HCT116 (cell line): ENCODE data around the gene MCM9. TPM values are rescaled to one million over a fixed set of nuclear protein-coding genes. Genes with fewer than 3 reads are reported as not detected.

Source experiments
- ATAC-seq: fragments of 200-7000 bp; cut with Tn5 transposase; 2 replicates; pipeline ENCODE4 v1.9.1; 2020; ENCODE audit warnings: mild to moderate bottlenecking, moderate library complexity
- BruUV-seq: library from RNA; stranded (reverse); fragments of 400-500 nt; replicated peaks from 2 replicates; lab custom pipeline; 2021; lab: Mats Ljungman, UMichigan
- CTCF ChIA-PET: fragments of 300-600 bp; sonication (Branson Sonifier 250); formaldehyde crosslinking; loops from one replicate; lab custom pipeline; 2021; ENCODE audit warnings: antibody characterized with exemption; lab: Charles Lee
- POLR2A ChIA-PET: fragments of 300-600, 350-600 bp; sonication (Branson Sonifier 250); formaldehyde crosslinking; loops from one replicate; lab custom pipeline; 2021; ENCODE audit warnings: antibody characterized with exemption; lab: Charles Lee
- RAD21 ChIA-PET, 2 experiments: fragments of 300-600 bp; sonication (Branson Sonifier 250); formaldehyde crosslinking; loops; one replicate each; lab custom pipeline; 2023; ENCODE audit warnings: low total read pairs in 2 of 2; ENCODE audit not compliant: uncharacterized antibody in 2 of 2, unreplicated experiment in 2 of 2, low non-redundant PET in 1 of 2; lab: Charles Lee
- DNase-seq: peaks from one replicate; pipeline ENCODE4 v3.0.0-alpha.2; 2010; ENCODE audit warnings: low read depth, low spot score
- H2AFZ ChIP-seq: fragments of 200-600 bp; shearing (Covaris generic), sonication (generic); 2 replicates; pipeline ENCODE4 v1.6.1; 2017; ENCODE audit warnings: low read depth, mixed run types, mixed read lengths, antibody characterized with exemption, low read length; ENCODE audit not compliant: poor library complexity, severe bottlenecking
- H3K27ac ChIP-seq: 2 replicates; pipeline ENCODE4 v1.5.1; 2012; ENCODE audit warnings: low read depth, low read length
- H3K27me3 ChIP-seq: fragments of 200-600 bp; sonication (generic); 2 replicates; pipeline ENCODE4 v1.6.1; 2016; ENCODE audit warnings: mixed run types, low read length, mixed read lengths; ENCODE audit not compliant: insufficient read depth
- H3K36me3 ChIP-seq, 2 experiments: fragments of 200-500 bp in 1 of 2; fragments of 200-600 bp in 1 of 2; sonication (Bioruptor generic) in 1 of 2; sonication (generic) in 1 of 2; 2 replicates each; pipeline versions ENCODE4 v1.5.1 to v1.6.1; 2014 to 2016; ENCODE audit warnings: low read length in 2 of 2, inconsistent platforms in 1 of 2, mixed read lengths in 1 of 2, mixed run types in 1 of 2; ENCODE audit not compliant: insufficient read depth in 2 of 2, control insufficient read depth in 1 of 2
- H3K4me1 ChIP-seq, 2 experiments: fragments of 200-600 bp in 1 of 2; sonication (generic) in 1 of 2; 2 replicates each; pipeline versions ENCODE4 v1.5.1 to v1.6.1; 2012 to 2017; ENCODE audit warnings: low read length in 2 of 2, inconsistent platforms in 1 of 2, mild to moderate bottlenecking in 1 of 2, mixed read lengths in 1 of 2, mixed run types in 1 of 2, moderate library complexity in 1 of 2; ENCODE audit not compliant: insufficient read depth in 2 of 2, control insufficient read depth in 1 of 2
- H3K4me2 ChIP-seq: fragments of 200-600 bp; sonication (generic); 2 replicates; pipeline ENCODE4 v1.6.1; 2017; ENCODE audit warnings: mixed run types, low read length, mixed read lengths
- H3K4me3 ChIP-seq, 2 experiments: fragments of 200-600 bp in 1 of 2; sonication (generic) in 1 of 2; replicated peaks in 1 of 2; 2 replicates each; pipeline ENCODE4 v1.5.1; 2011 to 2016; ENCODE audit warnings: low read length in 2 of 2, control low read depth in 1 of 2, low read depth in 1 of 2, mild to moderate bottlenecking in 1 of 2, mixed read lengths in 1 of 2, mixed run types in 1 of 2
- H3K79me2 ChIP-seq: fragments of 200-600 bp; sonication (generic); 2 replicates; pipeline ENCODE4 v1.6.1; 2017; ENCODE audit warnings: mild to moderate bottlenecking, mixed run types, low read length, moderate library complexity, mixed read lengths; ENCODE audit not compliant: insufficient read depth
- H3K9ac ChIP-seq: fragments of 200-600 bp; sonication (generic); 2 replicates; pipeline ENCODE4 v1.6.1; 2016; ENCODE audit warnings: low read length, mixed read lengths
- H3K9me2 ChIP-seq: fragments of 200-600 bp; sonication (generic), shearing (Covaris generic); 2 replicates; pipeline ENCODE4 v1.6.1; 2017; ENCODE audit warnings: mixed run types, mild to moderate bottlenecking, moderate library complexity; ENCODE audit not compliant: insufficient read depth
- H3K9me3 ChIP-seq, 2 experiments: fragments of 200-500 bp in 1 of 2; fragments of 200-600 bp in 1 of 2; sonication (Bioruptor generic) in 1 of 2; sonication (generic) in 1 of 2; 2 replicates each; pipeline ENCODE4 v1.6.1; 2014 to 2017; ENCODE audit warnings: low read length in 2 of 2, mixed read lengths in 2 of 2, inconsistent platforms in 1 of 2, low read depth in 1 of 2, mild to moderate bottlenecking in 1 of 2, mixed run types in 1 of 2, moderate library complexity in 1 of 2; ENCODE audit not compliant: control insufficient read depth in 1 of 2, insufficient read depth in 1 of 2
- H4K20me1 ChIP-seq: fragments of 200-600 bp; sonication (generic), shearing (Covaris generic); 2 replicates; pipeline ENCODE4 v1.6.1; 2017; ENCODE audit warnings: mixed run types, mild to moderate bottlenecking, moderate library complexity; ENCODE audit not compliant: insufficient read depth
- CBX3 ChIP-seq: IDR thresholded peaks from 2 replicates; pipeline ENCODE4 v1.6.1; 2012; ENCODE audit warnings: low read depth
- CEBPB ChIP-seq: IDR thresholded peaks from 2 replicates; pipeline ENCODE4 v1.6.1; 2012; ENCODE audit warnings: low read depth
- CTCF ChIP-seq, 3 experiments: fragments of 200-600 bp in 1 of 3; sonication (generic) in 1 of 3; IDR thresholded peaks in 2 of 3; conservative IDR thresholded peaks in 1 of 3; 2 replicates each; pipeline ENCODE4 v1.5.1; 2012 to 2017; ENCODE audit warnings: low read depth in 2 of 3, low read length in 2 of 3, antibody characterized with exemption in 1 of 3, borderline replicate concordance in 1 of 3, control low read depth in 1 of 3, mild to moderate bottlenecking in 1 of 3, mixed read lengths in 1 of 3, mixed run types in 1 of 3, moderate library complexity in 1 of 3; ENCODE audit not compliant: insufficient read depth in 1 of 3
- JUND ChIP-seq: IDR thresholded peaks from 2 replicates; pipeline ENCODE4 v1.6.1; 2012
- MAX ChIP-seq: IDR thresholded peaks from 2 replicates; pipeline ENCODE4 v1.6.1; 2012
- RAD21 ChIP-seq: IDR thresholded peaks from 2 replicates; pipeline ENCODE4 v1.6.1; 2012; ENCODE audit warnings: low read depth, mild to moderate bottlenecking
- SRF ChIP-seq: IDR thresholded peaks from 2 replicates; pipeline ENCODE4 v1.6.1; 2012; ENCODE audit warnings: low read depth
- ZNF274 ChIP-seq: fragments of 200-500 bp; sonication (Bioruptor generic); IDR thresholded peaks from 2 replicates; pipeline ENCODE4 v1.6.1; 2014; ENCODE audit warnings: mild to moderate bottlenecking, low read depth, low read length, inconsistent platforms
- intact Hi-C: fragments of 100-400 bp; cut with micrococcal nuclease; formaldehyde crosslinking; loops from 2 replicates; pipeline ENCODE4 v1.10.0; 2022
- total RNA-seq: library from RNA; stranded (reverse); gene quantifications from one replicate; pipeline ENCODE4 v1.2.1, GENCODE V29; 2021; ENCODE audit not compliant: unreplicated experiment

The MCM9 gene
- total RNA-seq, 1 experiment from 2014 or later = 13.6 TPM

DNA sequence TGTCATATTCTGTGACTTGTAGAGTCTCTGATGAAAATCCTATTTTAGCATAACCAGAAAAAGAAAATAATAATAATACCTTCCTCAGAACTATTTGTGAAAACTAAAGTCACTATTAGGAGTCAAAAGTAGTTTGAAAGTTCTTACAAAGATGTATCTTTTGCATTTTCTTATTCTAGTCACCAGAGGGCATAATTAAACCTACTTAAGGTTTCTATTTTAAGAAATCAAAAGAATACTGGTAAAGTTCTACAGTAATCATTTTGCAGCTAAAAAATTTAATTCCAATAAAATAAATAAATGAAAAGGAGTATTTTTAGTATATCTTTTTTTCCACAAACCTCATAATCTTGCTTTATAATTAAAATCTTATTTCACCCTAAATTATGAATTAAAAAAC is 28.0 kb upstream of the MCM9 start:
- Histone ChIP-seq H2AFZ (no peak overlapping the region), H3K4me3 (no peak overlapping the region), H3K79me2 (no peaks in the 10 kb centered on the region), H3K27me3 (no peaks in the 10 kb centered on the region), H3K9me3 (no peaks in the 10 kb centered on the region), H3K9ac (no peak overlapping the region), H3K9me2 (no peaks in the 10 kb centered on the region), H3K4me1 (peaks cover 0 to 10% of the 10 kb centered on the region in 2 experiments; a peak in 1 of 4 replicates), H3K4me2 (no peak overlapping the region), H3K36me3 (no peaks in the 10 kb centered on the region), H3K27ac (no peak overlapping the region), H4K20me1 (no peaks in the 10 kb centered on the region)
- ATAC-seq (no peak), DNase-seq (peak; percentile 7)
- no peak for TF ChIP-seq MAX
- TF ChIP-seq RAD21 = peak; percentile 53; the same call in 1 of the 2 replicates
- no peak for TF ChIP-seq ZNF274
- no peak for TF ChIP-seq CEBPB
- TF ChIP-seq CTCF (IDR thresholded peaks at IDR 0.05 in 2 of 3, conservative IDR thresholded peaks at IDR 0.05 in 1 of 3; ENCODE audit: borderline replicate concordance in 1 of 3, insufficient read depth in 1 of 3, low read depth in 2 of 3, low read length in 2 of 3) = peak in 1 of 3 experiments; percentile 42; a peak in 2 of 6 replicates
- TF ChIP-seq SRF = no peak
- TF ChIP-seq CBX3 = no peak
- no peak for TF ChIP-seq JUND
- ChIA-PET POLR2A (no interaction called here), RAD21 (interaction anchor here (0.9 to 2.2 kb wide), 3 partner anchors 148 kb away, joined by 3 to 8 read pairs (median 5); no protein-coding TSS in a partner anchor), CTCF (interaction anchor here (1.0 to 3.3 kb wide), 4 partner anchors 9 to 166 kb away, joined by 3 to 56 read pairs (median 8); no protein-coding TSS in a partner anchor)
- no TSS peak for BruUV-seq
- intact Hi-C loops = loop anchor here (10.0 kb wide), 1 partner anchor 762 kb away; no protein-coding TSS in a partner anchor
